ENCODE results near the gene KRT78. TPM values are rescaled to one million over a fixed set of nuclear protein-coding genes. Genes with fewer than 3 reads are reported as not detected.

Gene KRT78
- total and polyA plus RNA-seq, 2 of the 13 experiments (the other 11 are each of a cell fraction or from before 2014, with no cell fraction given), result not detected

- H2AFZ ChIP-seq (ENCODE audit: low read length), result no peak overlapping the region
- no peak overlapping the region for H3K4me2 ChIP-seq (ENCODE audit: low read depth, low read length)
- no peaks in the 10 kb centered on the region for H3K36me3 ChIP-seq (replicated peaks in 1 of 2; ENCODE audit: control insufficient read depth in 1 of 2, insufficient read depth in 2 of 2, low read length in 2 of 2)
- in situ Hi-C loops (cut with HindIII; ENCODE audit: extremely low pct_ligation_motif_present, low pct_unique_long_range_greater_than_20kb) (loop anchor here (10.0 kb wide), 1 partner anchor 145 kb away; no protein-coding TSS in a partner anchor), intact Hi-C loops (cut with micrococcal nuclease; ENCODE audit: unreplicated experiment) (no loop called here)
- H3K9ac ChIP-seq (ENCODE audit: insufficient read depth, low read depth, low read length), result no peak overlapping the region
- H3K27ac ChIP-seq (ENCODE audit: extremely low read length, insufficient read depth, low read length), result no peak overlapping the region
- ChIA-PET POLR2A (no interaction called here), CTCF (ENCODE audit: low intra/inter-chr PET ratio, low total read pairs) (no interaction called here)
- no peak overlapping the region for H3K4me3 ChIP-seq (replicated peaks in 1 of 3; ENCODE audit: insufficient read depth in 1 of 3, low read depth in 2 of 3, low read length in 3 of 3)
- H3K9me3 ChIP-seq (ENCODE audit: low read length), result no peaks in the 10 kb centered on the region
- ATAC-seq (no peak; the same call in 2 of the 3 replicates), DNase-seq (ENCODE audit: low spot score) (no peak), FAIRE-seq (no peak)
- TF ChIP-seq FLYWCH1 (CRISPR knock-in tag; IDR thresholded peaks at IDR 0.05) (no peak), CEBPB (IDR thresholded peaks at IDR 0.05; ENCODE audit: borderline replicate concordance, low read depth, low read length) (0 out of 2 replicates have a peak, but pooled peaks have one; percentile 13)
- no peaks in the 10 kb centered on the region for H4K20me1 ChIP-seq (ENCODE audit: insufficient read depth, low read length)
- no TSS peak for BruUV-seq (replicated peaks)
- no peaks in the 10 kb centered on the region for H3K27me3 ChIP-seq (ENCODE audit: control insufficient read depth in 1 of 2, insufficient read depth in 2 of 2, low read length in 2 of 2)
- WGBS (ENCODE audit: low lambda C conversion rate), result 47% methylated on average over 4 of the region's 6 CpGs
- no peaks in the 10 kb centered on the region for H3K4me1 ChIP-seq (ENCODE audit: insufficient read depth, low read length)
- no peaks in the 10 kb centered on the region for H3K79me2 ChIP-seq (ENCODE audit: insufficient read depth, low read length)
Measured at GRCh38 chr12:52860102-52860823, 11.5 kb upstream of the KRT78 start.

- no TSS peak for BruUV-seq (replicated peaks)
- WGBS (ENCODE audit: low lambda C conversion rate), result 26% methylated on average over 3 of the region's 3 CpGs
- TF ChIP-seq ATRX (CRISPR knock-in tag; IDR thresholded peaks at IDR 0.05; ENCODE audit: borderline replicate concordance) (no peak), HBP1 (CRISPR knock-in tag; IDR thresholded peaks at IDR 0.05; ENCODE audit: low read depth) (no peak), ZNF543 (CRISPR knock-in tag; IDR thresholded peaks at IDR 0.05) (no peak), ZNF280B (CRISPR knock-in tag; IDR thresholded peaks at IDR 0.05; ENCODE audit: borderline replicate concordance) (no peak), POLR2AphosphoS2 (IDR thresholded peaks at IDR 0.05; ENCODE audit: low read depth, low read length) (no peak), ZNF503 (CRISPR knock-in tag; IDR thresholded peaks at IDR 0.05) (no peak), SMYD3 (CRISPR knock-in tag; IDR thresholded peaks at IDR 0.05) (no peak), ZSCAN25 (CRISPR knock-in tag; IDR thresholded peaks at IDR 0.05) (no peak), NR3C1 (CRISPR knock-in tag; IDR thresholded peaks at IDR 0.05) (no peak), KLF11 (CRISPR knock-in tag; IDR thresholded peaks at IDR 0.05) (no peak), ZNF124 (CRISPR knock-in tag; IDR thresholded peaks at IDR 0.05) (no peak), ZNF431 (CRISPR knock-in tag; IDR thresholded peaks at IDR 0.05; ENCODE audit: borderline replicate concordance, low read depth) (no peak)
Measured at GRCh38 chr12:52857500-52857899, 8.7 kb upstream of the KRT78 start.

More at GRCh38 chr12:52857500-52857899, 8.7 kb upstream of the KRT78 start:
- FAIRE-seq (no peak), ATAC-seq (no peak), DNase-seq (ENCODE audit: low spot score) (no peak)
- H3K27me3 ChIP-seq (ENCODE audit: control insufficient read depth in 1 of 2, insufficient read depth in 2 of 2, low read length in 2 of 2), result no peaks in the 10 kb centered on the region
- intact Hi-C loops (cut with micrococcal nuclease; ENCODE audit: unreplicated experiment), result no loop called here
- no peak overlapping the region for H3K4me3 ChIP-seq (replicated peaks in 1 of 3; ENCODE audit: insufficient read depth in 1 of 3, low read depth in 2 of 3, low read length in 3 of 3)
- H3K9ac ChIP-seq (ENCODE audit: insufficient read depth, low read depth, low read length), result no peak overlapping the region
- H3K36me3 ChIP-seq (replicated peaks in 1 of 2; ENCODE audit: control insufficient read depth in 1 of 2, insufficient read depth in 2 of 2, low read length in 2 of 2), result no peaks in the 10 kb centered on the region
- H3K4me2 ChIP-seq (ENCODE audit: low read depth, low read length), result no peak overlapping the region
- H2AFZ ChIP-seq (ENCODE audit: low read length), result no peak overlapping the region
- H4K20me1 ChIP-seq (ENCODE audit: insufficient read depth, low read length), result no peaks in the 10 kb centered on the region
- no peak overlapping the region for H3K27ac ChIP-seq (ENCODE audit: extremely low read length, insufficient read depth, low read length)
- no peaks in the 10 kb centered on the region for H3K4me1 ChIP-seq (ENCODE audit: insufficient read depth, low read length)
- ChIA-PET CTCF (ENCODE audit: low intra/inter-chr PET ratio, low total read pairs) (no interaction called here), POLR2A (no interaction called here)
- no peaks in the 10 kb centered on the region for H3K79me2 ChIP-seq (ENCODE audit: insufficient read depth, low read length)
- in situ Hi-C loops (cut with HindIII; ENCODE audit: extremely low pct_ligation_motif_present, low pct_unique_long_range_greater_than_20kb), result no loop called here
- H3K9me3 ChIP-seq (ENCODE audit: low read length), result no peaks in the 10 kb centered on the region
